ENCODE measurements around the gene CCNK.

CCNK gene

DNA sequence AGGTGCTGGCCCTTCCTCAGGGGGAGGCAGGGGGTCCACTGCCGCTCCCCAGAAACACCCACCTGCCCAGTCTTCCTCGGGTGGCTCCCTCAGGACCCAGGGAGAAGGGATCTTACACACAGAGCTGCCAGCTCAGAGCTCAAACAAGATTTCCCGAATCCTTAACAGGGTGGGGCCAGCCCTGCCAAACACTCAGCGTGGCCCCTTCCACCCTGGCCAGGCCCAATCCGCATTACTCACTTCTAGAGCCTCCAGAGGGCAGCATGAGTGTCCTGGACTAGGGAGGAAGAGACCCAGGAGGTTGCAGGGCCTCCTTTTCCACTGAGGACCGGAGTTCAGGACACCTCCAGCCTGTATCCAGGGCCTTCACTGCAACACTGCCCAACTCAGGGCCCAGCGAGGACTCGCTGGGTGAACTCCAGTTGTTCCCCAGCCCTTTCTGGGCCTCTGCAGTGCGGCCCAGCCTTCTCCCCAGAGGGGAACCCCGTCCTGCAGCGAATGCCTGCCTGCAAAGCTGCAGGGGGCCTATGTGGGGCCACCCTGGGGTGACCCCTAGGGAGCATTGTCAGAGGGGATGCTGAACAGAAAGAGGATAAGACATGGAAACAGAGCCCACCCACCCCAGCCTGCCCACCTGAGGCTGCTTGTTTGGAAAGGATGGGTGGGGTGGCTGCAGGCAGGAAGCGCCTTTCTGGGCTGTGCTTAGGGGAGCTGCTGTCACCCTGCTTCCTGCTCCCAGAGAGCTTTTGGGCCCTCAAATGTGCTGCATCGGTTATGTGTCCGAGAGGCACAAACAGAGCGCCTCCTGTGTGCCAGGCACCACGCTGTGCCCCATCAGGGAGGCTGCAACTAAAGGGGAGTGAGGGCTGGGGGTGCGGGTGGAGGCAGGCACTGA lies 43.8 kb downstream of the CCNK start:
- no peaks in the 10 kb centered on the region for H3F3A ChIP-seq (ENCODE audit: low read depth)
- no peak overlapping the region for H3K4me2 ChIP-seq (ENCODE audit: low read depth, low read length, poor library complexity, severe bottlenecking)
- no peak overlapping the region for H3K4me3 ChIP-seq (ENCODE audit: low read length, poor library complexity, severe bottlenecking)
- no peak overlapping the region for H2AFZ ChIP-seq (ENCODE audit: low read length)
- H3K27me3 ChIP-seq (ENCODE audit: insufficient read depth, low read length, poor library complexity, severe bottlenecking) = no peaks in the 10 kb centered on the region
- H3K9me3 ChIP-seq (ENCODE audit: insufficient read depth, low read depth, low read length) = no peaks in the 10 kb centered on the region
- no peaks in the 10 kb centered on the region for H3K9me2 ChIP-seq (replicated peaks; ENCODE audit: low read depth, low read length)
- no peaks in the 10 kb centered on the region for H3K36me3 ChIP-seq (ENCODE audit: insufficient read depth, low read length)
- no peaks in the 10 kb centered on the region for H3K79me2 ChIP-seq (ENCODE audit: insufficient read depth, low read length)
- no peaks in the 10 kb centered on the region for H4K20me1 ChIP-seq (ENCODE audit: insufficient read depth, low read length, poor library complexity, severe bottlenecking)
- no peak overlapping the region for H3K9ac ChIP-seq (ENCODE audit: low read depth, low read length, poor library complexity, severe bottlenecking)
- H3K4me1 ChIP-seq (ENCODE audit: insufficient read depth, low read length, poor library complexity, severe bottlenecking) = no peaks in the 10 kb centered on the region
- TF ChIP-seq, protein P1, sequence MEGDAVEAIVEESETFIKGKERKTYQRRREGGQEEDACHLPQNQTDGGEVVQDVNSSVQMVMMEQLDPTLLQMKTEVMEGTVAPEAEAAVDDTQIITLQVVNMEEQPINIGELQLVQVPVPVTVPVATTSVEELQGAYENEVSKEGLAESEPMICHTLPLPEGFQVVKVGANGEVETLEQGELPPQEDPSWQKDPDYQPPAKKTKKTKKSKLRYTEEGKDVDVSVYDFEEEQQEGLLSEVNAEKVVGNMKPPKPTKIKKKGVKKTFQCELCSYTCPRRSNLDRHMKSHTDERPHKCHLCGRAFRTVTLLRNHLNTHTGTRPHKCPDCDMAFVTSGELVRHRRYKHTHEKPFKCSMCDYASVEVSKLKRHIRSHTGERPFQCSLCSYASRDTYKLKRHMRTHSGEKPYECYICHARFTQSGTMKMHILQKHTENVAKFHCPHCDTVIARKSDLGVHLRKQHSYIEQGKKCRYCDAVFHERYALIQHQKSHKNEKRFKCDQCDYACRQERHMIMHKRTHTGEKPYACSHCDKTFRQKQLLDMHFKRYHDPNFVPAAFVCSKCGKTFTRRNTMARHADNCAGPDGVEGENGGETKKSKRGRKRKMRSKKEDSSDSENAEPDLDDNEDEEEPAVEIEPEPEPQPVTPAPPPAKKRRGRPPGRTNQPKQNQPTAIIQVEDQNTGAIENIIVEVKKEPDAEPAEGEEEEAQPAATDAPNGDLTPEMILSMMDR (conservative IDR thresholded peaks at IDR 0.05; ENCODE audit: low read length) = 0 out of 2 replicates have a peak, but pooled peaks have one; percentile 20
- no peak for TF ChIP-seq EZH2phosphoT487 (IDR thresholded peaks at IDR 0.05; ENCODE audit: borderline replicate concordance)

DNA sequence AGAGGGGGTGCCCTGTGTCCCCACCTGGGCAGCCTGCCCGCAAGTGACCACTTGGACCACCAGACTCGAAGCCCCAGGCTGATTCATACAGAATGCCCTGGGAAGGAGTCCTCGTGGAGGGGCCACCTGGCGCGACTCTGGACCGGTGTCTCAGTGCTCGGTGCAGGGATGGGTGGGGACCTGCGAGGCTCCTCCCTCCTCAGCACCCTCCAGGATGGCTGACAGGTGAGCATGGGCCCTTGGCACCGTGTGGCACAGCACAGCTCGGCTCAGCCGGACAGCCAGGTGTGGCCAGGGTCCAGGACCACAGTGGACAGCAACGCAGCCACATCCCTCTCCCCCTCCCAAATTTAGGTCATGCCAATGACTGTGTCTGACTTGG lies 44.5 kb downstream of the CCNK start:
- Histone ChIP-seq H4K20me1 (ENCODE audit: insufficient read depth, low read length, poor library complexity, severe bottlenecking) (no peaks in the 10 kb centered on the region), H3K4me3 (ENCODE audit: low read length, poor library complexity, severe bottlenecking) (no peak overlapping the region), H3K27me3 (ENCODE audit: insufficient read depth, low read length, poor library complexity, severe bottlenecking) (no peaks in the 10 kb centered on the region), H3K4me1 (ENCODE audit: insufficient read depth, low read length, poor library complexity, severe bottlenecking) (no peaks in the 10 kb centered on the region), H2AFZ (ENCODE audit: low read length) (no peak overlapping the region), H3K79me2 (ENCODE audit: insufficient read depth, low read length) (no peaks in the 10 kb centered on the region), H3F3A (ENCODE audit: low read depth) (no peaks in the 10 kb centered on the region), H3K9me3 (ENCODE audit: insufficient read depth, low read depth, low read length) (no peaks in the 10 kb centered on the region), H3K36me3 (ENCODE audit: insufficient read depth, low read length) (no peaks in the 10 kb centered on the region), H3K9ac (ENCODE audit: low read depth, low read length, poor library complexity, severe bottlenecking) (no peak overlapping the region), H3K4me2 (ENCODE audit: low read depth, low read length, poor library complexity, severe bottlenecking) (no peak overlapping the region), H3K9me2 (replicated peaks; ENCODE audit: low read depth, low read length) (no peaks in the 10 kb centered on the region)
- no peak for TF ChIP-seq EZH2phosphoT487 (IDR thresholded peaks at IDR 0.05; ENCODE audit: borderline replicate concordance)
- TF ChIP-seq, protein P1 (conservative IDR thresholded peaks at IDR 0.05; ENCODE audit: low read length) = no peak

DNA sequence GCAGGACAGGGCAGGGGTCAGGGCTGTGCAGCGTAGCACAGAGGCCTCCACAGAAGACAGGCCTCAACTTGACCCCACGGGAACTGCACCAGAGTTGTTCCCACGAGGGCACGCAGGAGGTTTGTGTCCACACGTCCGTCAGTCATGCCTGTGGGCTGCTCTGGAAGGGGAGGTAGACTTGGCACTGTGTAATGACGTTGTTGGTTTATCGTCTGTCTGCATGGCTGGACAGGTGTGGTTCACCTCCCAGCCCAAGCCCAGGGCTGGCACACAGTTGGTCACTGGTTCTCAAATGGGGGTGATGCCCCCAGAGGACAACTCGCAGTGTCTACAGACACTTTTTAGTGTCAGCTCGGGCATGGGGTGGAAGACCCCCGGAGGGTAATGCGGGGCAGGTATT lies 45.8 kb downstream of the CCNK start:
- Histone ChIP-seq H3K4me3 (ENCODE audit: low read length, poor library complexity, severe bottlenecking) (no peak overlapping the region), H3K79me2 (ENCODE audit: insufficient read depth, low read length) (no peaks in the 10 kb centered on the region), H3K36me3 (ENCODE audit: insufficient read depth, low read length) (no peaks in the 10 kb centered on the region), H4K20me1 (ENCODE audit: insufficient read depth, low read length, poor library complexity, severe bottlenecking) (no peaks in the 10 kb centered on the region), H2AFZ (ENCODE audit: low read length) (no peak overlapping the region), H3K4me2 (ENCODE audit: low read depth, low read length, poor library complexity, severe bottlenecking) (no peak overlapping the region), H3K9me3 (ENCODE audit: insufficient read depth, low read depth, low read length) (no peaks in the 10 kb centered on the region), H3K9me2 (replicated peaks; ENCODE audit: low read depth, low read length) (no peaks in the 10 kb centered on the region), H3F3A (ENCODE audit: low read depth) (no peaks in the 10 kb centered on the region), H3K27me3 (ENCODE audit: insufficient read depth, low read length, poor library complexity, severe bottlenecking) (no peaks in the 10 kb centered on the region), H3K9ac (ENCODE audit: low read depth, low read length, poor library complexity, severe bottlenecking) (no peak overlapping the region), H3K4me1 (ENCODE audit: insufficient read depth, low read length, poor library complexity, severe bottlenecking) (no peaks in the 10 kb centered on the region)
- TF ChIP-seq EZH2phosphoT487 (IDR thresholded peaks at IDR 0.05; ENCODE audit: borderline replicate concordance) = no peak

Measured in Loucy (cell line).